ENCODE results near the gene LRCH1. TPM values are rescaled to one million over a fixed set of nuclear protein-coding genes. Genes with fewer than 3 reads are reported as not detected.

The LRCH1 gene
- total and polyA plus RNA-seq, 2 of the 13 experiments (the other 11 are each of a cell fraction or from before 2014, with no cell fraction given), result 4.1 to 12.6 TPM

DNA sequence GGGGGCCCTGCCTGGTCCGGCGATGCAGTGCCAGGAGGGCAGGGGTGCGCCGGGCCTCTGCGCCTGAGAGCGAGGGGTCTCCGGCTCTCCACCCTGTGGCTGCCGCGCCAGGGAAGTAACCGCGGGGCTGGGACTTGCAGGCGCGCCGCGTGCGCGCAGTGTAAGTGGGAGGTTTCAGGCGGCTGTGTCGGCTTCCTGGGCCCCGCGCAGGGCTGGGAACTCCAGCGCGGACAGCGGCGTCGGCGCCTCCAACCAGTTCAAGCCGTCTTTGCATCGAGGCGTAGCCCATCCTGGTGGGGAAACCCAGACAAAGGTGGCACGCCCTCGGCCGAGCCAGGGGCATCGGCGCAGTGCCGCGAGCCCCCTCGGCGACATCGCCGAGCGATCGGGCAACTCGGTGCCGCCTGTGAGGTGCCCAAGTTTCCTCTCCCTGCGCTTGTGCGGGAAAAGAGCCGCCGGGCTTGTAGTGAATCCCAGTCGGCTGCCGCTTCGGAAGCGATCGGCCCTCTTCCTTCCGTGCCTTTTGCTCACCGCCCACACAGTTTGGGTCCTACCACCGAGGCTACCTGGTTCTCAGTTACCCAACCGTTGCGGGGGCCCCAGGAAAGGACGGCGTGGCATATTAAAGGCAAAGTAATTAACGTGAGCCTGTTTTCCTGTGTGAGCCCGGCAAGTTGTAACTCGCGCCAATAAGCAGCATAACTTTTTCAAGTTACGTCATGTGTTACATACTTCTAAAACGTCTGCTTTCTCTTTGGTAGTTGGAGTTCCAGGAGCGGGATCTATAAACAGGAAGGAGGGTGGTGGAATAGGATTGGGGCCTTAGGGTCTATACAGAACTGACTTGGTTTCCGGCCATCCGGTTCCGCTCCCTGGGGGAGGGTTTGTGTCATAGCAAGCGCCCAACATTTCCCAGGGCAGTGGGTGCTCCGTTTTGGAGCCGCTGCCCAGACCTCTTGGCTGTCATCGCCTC, 1.2 kb downstream of the LRCH1 start (continued):
- TF ChIP-seq, protein P1, sequence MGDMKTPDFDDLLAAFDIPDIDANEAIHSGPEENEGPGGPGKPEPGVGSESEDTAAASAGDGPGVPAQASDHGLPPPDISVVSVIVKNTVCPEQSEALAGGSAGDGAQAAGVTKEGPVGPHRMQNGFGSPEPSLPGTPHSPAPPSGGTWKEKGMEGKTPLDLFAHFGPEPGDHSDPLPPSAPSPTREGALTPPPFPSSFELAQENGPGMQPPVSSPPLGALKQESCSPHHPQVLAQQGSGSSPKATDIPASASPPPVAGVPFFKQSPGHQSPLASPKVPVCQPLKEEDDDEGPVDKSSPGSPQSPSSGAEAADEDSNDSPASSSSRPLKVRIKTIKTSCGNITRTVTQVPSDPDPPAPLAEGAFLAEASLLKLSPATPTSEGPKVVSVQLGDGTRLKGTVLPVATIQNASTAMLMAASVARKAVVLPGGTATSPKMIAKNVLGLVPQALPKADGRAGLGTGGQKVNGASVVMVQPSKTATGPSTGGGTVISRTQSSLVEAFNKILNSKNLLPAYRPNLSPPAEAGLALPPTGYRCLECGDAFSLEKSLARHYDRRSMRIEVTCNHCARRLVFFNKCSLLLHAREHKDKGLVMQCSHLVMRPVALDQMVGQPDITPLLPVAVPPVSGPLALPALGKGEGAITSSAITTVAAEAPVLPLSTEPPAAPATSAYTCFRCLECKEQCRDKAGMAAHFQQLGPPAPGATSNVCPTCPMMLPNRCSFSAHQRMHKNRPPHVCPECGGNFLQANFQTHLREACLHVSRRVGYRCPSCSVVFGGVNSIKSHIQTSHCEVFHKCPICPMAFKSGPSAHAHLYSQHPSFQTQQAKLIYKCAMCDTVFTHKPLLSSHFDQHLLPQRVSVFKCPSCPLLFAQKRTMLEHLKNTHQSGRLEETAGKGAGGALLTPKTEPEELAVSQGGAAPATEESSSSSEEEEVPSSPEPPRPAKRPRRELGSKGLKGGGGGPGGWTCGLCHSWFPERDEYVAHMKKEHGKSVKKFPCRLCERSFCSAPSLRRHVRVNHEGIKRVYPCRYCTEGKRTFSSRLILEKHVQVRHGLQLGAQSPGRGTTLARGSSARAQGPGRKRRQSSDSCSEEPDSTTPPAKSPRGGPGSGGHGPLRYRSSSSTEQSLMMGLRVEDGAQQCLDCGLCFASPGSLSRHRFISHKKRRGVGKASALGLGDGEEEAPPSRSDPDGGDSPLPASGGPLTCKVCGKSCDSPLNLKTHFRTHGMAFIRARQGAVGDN (CRISPR knock-in tag; IDR thresholded peaks at IDR 0.05), result peak; percentile 71
- TF ChIP-seq USF2 (IDR thresholded peaks at IDR 0.05; ENCODE audit: low read depth, low read length) (no peak), USF2 (CRISPR knock-in tag; IDR thresholded peaks at IDR 0.05; ENCODE audit: borderline replicate concordance) (no peak), CBX1 (IDR thresholded peaks at IDR 0.05; ENCODE audit: low read depth) (no peak), SP5 (CRISPR knock-in tag; IDR thresholded peaks at IDR 0.05; ENCODE audit: borderline replicate concordance, low read depth) (no peak), HMGA1 (CRISPR knock-in tag; conservative IDR thresholded peaks at IDR 0.05) (no peak), NAIF1 (CRISPR knock-in tag; IDR thresholded peaks at IDR 0.05; ENCODE audit: borderline replicate concordance) (peak; percentile 44; the same call in 1 of the 2 replicates), ARHGAP35 (CRISPR knock-in tag; IDR thresholded peaks at IDR 0.05; ENCODE audit: borderline replicate concordance) (no peak), EHMT2 (IDR thresholded peaks at IDR 0.05; ENCODE audit: borderline replicate concordance, low read depth, low read length) (no peak), ZNF550 (CRISPR knock-in tag; IDR thresholded peaks at IDR 0.05; ENCODE audit: borderline replicate concordance) (no peak), PRDM4 (CRISPR knock-in tag; IDR thresholded peaks at IDR 0.05; ENCODE audit: borderline replicate concordance) (no peak)
- TF ChIP-seq, protein P2, sequence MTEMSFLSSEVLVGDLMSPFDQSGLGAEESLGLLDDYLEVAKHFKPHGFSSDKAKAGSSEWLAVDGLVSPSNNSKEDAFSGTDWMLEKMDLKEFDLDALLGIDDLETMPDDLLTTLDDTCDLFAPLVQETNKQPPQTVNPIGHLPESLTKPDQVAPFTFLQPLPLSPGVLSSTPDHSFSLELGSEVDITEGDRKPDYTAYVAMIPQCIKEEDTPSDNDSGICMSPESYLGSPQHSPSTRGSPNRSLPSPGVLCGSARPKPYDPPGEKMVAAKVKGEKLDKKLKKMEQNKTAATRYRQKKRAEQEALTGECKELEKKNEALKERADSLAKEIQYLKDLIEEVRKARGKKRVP (CRISPR knock-in tag; IDR thresholded peaks at IDR 0.05), result 0 out of 4 replicates have a peak, but pooled peaks of 1 of the 2 experiments have one; percentile 47
- TF ChIP-seq, protein P3, sequence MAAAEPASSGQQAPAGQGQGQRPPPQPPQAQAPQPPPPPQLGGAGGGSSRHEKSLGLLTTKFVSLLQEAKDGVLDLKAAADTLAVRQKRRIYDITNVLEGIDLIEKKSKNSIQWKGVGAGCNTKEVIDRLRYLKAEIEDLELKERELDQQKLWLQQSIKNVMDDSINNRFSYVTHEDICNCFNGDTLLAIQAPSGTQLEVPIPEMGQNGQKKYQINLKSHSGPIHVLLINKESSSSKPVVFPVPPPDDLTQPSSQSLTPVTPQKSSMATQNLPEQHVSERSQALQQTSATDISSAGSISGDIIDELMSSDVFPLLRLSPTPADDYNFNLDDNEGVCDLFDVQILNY (CRISPR knock-in tag; conservative IDR thresholded peaks at IDR 0.05), result no peak
- TF ChIP-seq, protein P4, sequence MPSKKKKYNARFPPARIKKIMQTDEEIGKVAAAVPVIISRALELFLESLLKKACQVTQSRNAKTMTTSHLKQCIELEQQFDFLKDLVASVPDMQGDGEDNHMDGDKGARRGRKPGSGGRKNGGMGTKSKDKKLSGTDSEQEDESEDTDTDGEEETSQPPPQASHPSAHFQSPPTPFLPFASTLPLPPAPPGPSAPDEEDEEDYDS (CRISPR knock-in tag; IDR thresholded peaks at IDR 0.05), result peak; percentile 34; the same call in 1 of the 2 replicates

Measured in HepG2 (cell line).